ENCODE data around the gene LPP.

- TF ChIP-seq, protein P1, sequence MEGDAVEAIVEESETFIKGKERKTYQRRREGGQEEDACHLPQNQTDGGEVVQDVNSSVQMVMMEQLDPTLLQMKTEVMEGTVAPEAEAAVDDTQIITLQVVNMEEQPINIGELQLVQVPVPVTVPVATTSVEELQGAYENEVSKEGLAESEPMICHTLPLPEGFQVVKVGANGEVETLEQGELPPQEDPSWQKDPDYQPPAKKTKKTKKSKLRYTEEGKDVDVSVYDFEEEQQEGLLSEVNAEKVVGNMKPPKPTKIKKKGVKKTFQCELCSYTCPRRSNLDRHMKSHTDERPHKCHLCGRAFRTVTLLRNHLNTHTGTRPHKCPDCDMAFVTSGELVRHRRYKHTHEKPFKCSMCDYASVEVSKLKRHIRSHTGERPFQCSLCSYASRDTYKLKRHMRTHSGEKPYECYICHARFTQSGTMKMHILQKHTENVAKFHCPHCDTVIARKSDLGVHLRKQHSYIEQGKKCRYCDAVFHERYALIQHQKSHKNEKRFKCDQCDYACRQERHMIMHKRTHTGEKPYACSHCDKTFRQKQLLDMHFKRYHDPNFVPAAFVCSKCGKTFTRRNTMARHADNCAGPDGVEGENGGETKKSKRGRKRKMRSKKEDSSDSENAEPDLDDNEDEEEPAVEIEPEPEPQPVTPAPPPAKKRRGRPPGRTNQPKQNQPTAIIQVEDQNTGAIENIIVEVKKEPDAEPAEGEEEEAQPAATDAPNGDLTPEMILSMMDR (IDR thresholded peaks at IDR 0.05; ENCODE audit: borderline replicate concordance, extremely low read depth, low read length, poor library complexity, severe bottlenecking): no peak
- TF ChIP-seq EZH2 (IDR thresholded peaks at IDR 0.05; ENCODE audit: borderline replicate concordance, low read depth, low read length, severe bottlenecking): no peak
Measured at GRCh38 chr3:188559856-188560255, 405.9 kb downstream of the LPP start.

Measured in DND-41 (cell line).